Chondrocyte (in vitro differentiated cells): ENCODE data around the gene CRYGS. TPM values are rescaled to one million over a fixed set of nuclear protein-coding genes. Genes with fewer than 3 reads are reported as not detected.
A peak's percentile ranks its signal among the peaks of the same experiment; 100 is the strongest.

Source experiments
- DNase-seq: peaks from one replicate; pipeline ENCODE4 v3.0.0; 2021; ENCODE audit warnings: mixed read lengths, low spot score
- H3K27ac Mint-ChIP-seq: one replicate; pipeline ENCODE4 v1.8.0; 2021; ENCODE audit warnings: mild to moderate bottlenecking, moderate library complexity, mixed read lengths; ENCODE audit not compliant: unreplicated experiment
- H3K27me3 Mint-ChIP-seq: 2 replicates; pipeline ENCODE4 v1.8.0; 2021; ENCODE audit warnings: low read depth, mixed read lengths
- H3K36me3 Mint-ChIP-seq: 2 replicates; pipeline ENCODE4 v1.8.0; 2021; ENCODE audit warnings: low read depth, mixed read lengths
- H3K4me1 Mint-ChIP-seq: 2 replicates; pipeline ENCODE4 v1.8.0; 2021; ENCODE audit warnings: low read depth, mild to moderate bottlenecking, mixed read lengths
- H3K4me3 Mint-ChIP-seq: one replicate; pipeline ENCODE4 v1.8.0; 2021; ENCODE audit warnings: mild to moderate bottlenecking, moderate library complexity, mixed read lengths; ENCODE audit not compliant: unreplicated experiment
- H3K9me3 Mint-ChIP-seq: 2 replicates; pipeline ENCODE4 v1.8.0; 2021; ENCODE audit warnings: low read depth, mixed read lengths
- CTCF ChIP-seq: fragments of 200-600 bp; sonication (generic); IDR thresholded peaks from 2 replicates; pipeline ENCODE4 v1.5.0; 2021; ENCODE audit warnings: antibody characterized with exemption, mild to moderate bottlenecking, moderate library complexity
- total RNA-seq: library from RNA; stranded (reverse); gene quantifications from 3 replicates; pipeline ENCODE4 v1.2.1, GENCODE V29; 2021

CRYGS gene
- total RNA-seq, 1 donor from 2014 or later: 3.1 TPM

DNA sequence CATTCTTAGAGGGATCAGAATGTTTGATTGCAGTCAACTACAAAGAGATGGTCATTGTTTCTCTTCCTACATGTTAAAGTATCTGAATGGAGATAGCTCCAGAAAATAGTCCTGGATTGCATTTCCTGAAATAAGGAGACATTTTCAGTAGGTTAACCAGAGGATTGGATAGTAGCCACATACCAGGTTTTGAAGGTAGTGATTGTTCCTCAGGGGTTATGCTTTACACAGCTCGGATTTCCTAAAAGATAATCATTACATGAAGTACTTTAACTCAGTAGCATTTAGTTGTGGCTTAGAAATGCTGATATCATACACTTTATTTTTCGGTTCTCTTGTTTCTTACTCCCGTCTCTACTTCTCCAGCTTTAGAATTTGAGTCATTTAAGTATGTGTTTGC is 36.6 kb upstream of the CRYGS start:
- peaks cover 39% of the 10 kb centered on the region for H3K36me3 Mint-ChIP-seq
- no peaks in the 10 kb centered on the region for H3K9me3 Mint-ChIP-seq
- H3K27ac Mint-ChIP-seq: no peak overlapping the region
- no peaks in the 10 kb centered on the region for H3K27me3 Mint-ChIP-seq
- no peaks in the 10 kb centered on the region for H3K4me1 Mint-ChIP-seq
- no peak overlapping the region for H3K4me3 Mint-ChIP-seq
- TF ChIP-seq CTCF: no peak
- no peak for DNase-seq

- H3K27ac Mint-ChIP-seq: no peak overlapping the region
- no peak for TF ChIP-seq CTCF
- no peaks in the 10 kb centered on the region for H3K4me1 Mint-ChIP-seq
- no peak for DNase-seq
- H3K27me3 Mint-ChIP-seq: no peaks in the 10 kb centered on the region
- H3K9me3 Mint-ChIP-seq: no peaks in the 10 kb centered on the region
- peaks cover 26% of the 10 kb centered on the region for H3K36me3 Mint-ChIP-seq
- H3K4me3 Mint-ChIP-seq: no peak overlapping the region
Measured at GRCh38 chr3:186577521-186577920, 33.3 kb upstream of the CRYGS start.

- peaks cover 35% of the 10 kb centered on the region for H3K4me1 Mint-ChIP-seq
- no peaks in the 10 kb centered on the region for H3K27me3 Mint-ChIP-seq
- peak overlapping the region; percentile 96 for H3K27ac Mint-ChIP-seq
- H3K9me3 Mint-ChIP-seq: no peaks in the 10 kb centered on the region
- TF ChIP-seq CTCF: no peak
- peaks cover 11% of the 10 kb centered on the region for H3K36me3 Mint-ChIP-seq
- peak overlapping the region; percentile 88 for H3K4me3 Mint-ChIP-seq
- DNase-seq: no peak
Measured at GRCh38 chr3:186571644-186572013, 27.4 kb upstream of the CRYGS start.

- no peak for TF ChIP-seq CTCF
- H3K4me3 Mint-ChIP-seq: peak overlapping the region; percentile 88
- H3K27me3 Mint-ChIP-seq: no peaks in the 10 kb centered on the region
- DNase-seq: no peak
- peaks cover 40% of the 10 kb centered on the region for H3K4me1 Mint-ChIP-seq
- H3K9me3 Mint-ChIP-seq: no peaks in the 10 kb centered on the region
- peaks cover 9% of the 10 kb centered on the region for H3K36me3 Mint-ChIP-seq
- H3K27ac Mint-ChIP-seq: peak overlapping the region; percentile 96
Measured at GRCh38 chr3:186570941-186571643, 26.9 kb upstream of the CRYGS start.

DNA sequence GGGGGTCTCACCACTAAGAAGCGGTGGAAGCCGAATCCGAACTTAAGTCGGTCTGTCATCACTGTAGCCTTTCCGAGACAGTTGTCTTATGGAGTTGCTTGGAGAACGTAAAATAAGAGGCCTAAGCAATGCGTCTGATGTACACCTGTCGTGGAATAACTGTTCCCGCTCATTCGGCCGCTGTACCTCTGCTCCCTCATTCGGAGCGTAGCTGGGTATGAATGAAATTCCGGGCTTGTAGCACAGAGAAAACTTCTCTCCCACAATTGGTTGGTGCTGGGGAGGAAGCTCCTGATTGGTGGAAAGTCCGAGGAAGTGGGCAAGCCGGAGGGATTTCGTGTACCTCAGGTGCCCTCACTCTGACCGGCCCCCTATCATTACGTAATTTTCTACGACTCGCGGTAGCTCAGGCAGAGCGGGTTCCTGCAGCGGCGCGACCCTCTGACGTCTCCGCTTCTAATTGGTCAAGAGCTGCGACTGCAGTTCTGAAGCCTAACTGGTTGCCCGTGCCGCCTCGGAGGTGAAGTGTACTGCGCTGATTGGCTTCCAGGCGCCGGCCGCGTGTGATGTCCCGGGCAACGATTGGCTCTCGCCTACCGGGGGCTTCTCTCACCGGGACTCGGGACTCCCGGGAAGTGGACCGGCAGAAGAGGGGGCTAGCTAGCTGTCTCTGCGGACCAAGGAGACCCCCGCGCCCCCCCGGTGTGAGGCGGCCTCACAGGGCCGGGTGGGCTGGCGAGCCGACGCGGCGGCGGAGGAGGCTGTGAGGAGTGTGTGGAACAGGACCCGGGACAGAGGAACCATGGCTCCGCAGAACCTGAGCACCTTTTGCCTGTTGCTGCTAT is 26.1 kb upstream of the CRYGS start, which contains the start of gene DNAJB11:
Gene DNAJB11, plus strand, starts transcription at position 625 of the 845 bp plus-strand sequence. Its CDS starts 178 bp downstream, at position 803.
- DNase-seq: peak; percentile 99
- Mint-ChIP-seq H3K4me1 (peaks cover 42% of the 10 kb centered on the region), H3K4me3 (peak within 1 kb of the TSS; percentile 88), H3K9me3 (no peaks in the 10 kb centered on the region), H3K36me3 (peaks cover 3% of the 10 kb centered on the region), H3K27me3 (no peaks in the 10 kb centered on the region), H3K27ac (peak within 1 kb of the TSS; percentile 96)
- no peak for TF ChIP-seq CTCF
